ENCODE data around the gene HSPBAP1.

DNA sequence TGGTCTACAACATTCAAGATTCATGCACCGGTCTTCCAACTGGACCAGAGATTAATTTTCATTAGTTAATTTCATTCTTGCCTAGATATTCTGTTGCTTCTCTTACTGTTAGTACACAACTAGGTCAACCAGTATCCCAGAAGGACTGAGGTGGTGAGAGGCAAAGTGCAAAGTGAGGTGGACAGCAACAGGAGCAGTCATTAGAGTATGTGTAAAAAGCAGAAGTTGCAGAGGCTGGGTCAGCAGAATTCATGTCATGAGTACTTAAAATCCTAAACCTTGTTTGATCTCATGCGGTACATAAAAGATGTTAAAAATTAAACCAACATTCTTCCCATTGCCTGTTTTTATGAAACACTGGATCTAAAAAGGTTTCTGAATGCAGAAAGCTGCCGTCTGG lies 66.3 kb downstream of the HSPBAP1 start:
- TF ChIP-seq, protein P1, sequence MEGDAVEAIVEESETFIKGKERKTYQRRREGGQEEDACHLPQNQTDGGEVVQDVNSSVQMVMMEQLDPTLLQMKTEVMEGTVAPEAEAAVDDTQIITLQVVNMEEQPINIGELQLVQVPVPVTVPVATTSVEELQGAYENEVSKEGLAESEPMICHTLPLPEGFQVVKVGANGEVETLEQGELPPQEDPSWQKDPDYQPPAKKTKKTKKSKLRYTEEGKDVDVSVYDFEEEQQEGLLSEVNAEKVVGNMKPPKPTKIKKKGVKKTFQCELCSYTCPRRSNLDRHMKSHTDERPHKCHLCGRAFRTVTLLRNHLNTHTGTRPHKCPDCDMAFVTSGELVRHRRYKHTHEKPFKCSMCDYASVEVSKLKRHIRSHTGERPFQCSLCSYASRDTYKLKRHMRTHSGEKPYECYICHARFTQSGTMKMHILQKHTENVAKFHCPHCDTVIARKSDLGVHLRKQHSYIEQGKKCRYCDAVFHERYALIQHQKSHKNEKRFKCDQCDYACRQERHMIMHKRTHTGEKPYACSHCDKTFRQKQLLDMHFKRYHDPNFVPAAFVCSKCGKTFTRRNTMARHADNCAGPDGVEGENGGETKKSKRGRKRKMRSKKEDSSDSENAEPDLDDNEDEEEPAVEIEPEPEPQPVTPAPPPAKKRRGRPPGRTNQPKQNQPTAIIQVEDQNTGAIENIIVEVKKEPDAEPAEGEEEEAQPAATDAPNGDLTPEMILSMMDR (IDR thresholded peaks at IDR 0.05; ENCODE audit: insufficient read depth, low read length, poor library complexity, severe bottlenecking): no peak
- no peak for TF ChIP-seq EZH2phosphoT487 (conservative IDR thresholded peaks at IDR 0.05; ENCODE audit: low read length)
